Measurements from ENCODE around the gene KRTAP4-8. TPM values are rescaled to one million over a fixed set of nuclear protein-coding genes. Genes with fewer than 3 reads are reported as not detected.

The KRTAP4-8 gene
- total RNA-seq, 1 experiment from 2014 or later, result not detected

DNA sequence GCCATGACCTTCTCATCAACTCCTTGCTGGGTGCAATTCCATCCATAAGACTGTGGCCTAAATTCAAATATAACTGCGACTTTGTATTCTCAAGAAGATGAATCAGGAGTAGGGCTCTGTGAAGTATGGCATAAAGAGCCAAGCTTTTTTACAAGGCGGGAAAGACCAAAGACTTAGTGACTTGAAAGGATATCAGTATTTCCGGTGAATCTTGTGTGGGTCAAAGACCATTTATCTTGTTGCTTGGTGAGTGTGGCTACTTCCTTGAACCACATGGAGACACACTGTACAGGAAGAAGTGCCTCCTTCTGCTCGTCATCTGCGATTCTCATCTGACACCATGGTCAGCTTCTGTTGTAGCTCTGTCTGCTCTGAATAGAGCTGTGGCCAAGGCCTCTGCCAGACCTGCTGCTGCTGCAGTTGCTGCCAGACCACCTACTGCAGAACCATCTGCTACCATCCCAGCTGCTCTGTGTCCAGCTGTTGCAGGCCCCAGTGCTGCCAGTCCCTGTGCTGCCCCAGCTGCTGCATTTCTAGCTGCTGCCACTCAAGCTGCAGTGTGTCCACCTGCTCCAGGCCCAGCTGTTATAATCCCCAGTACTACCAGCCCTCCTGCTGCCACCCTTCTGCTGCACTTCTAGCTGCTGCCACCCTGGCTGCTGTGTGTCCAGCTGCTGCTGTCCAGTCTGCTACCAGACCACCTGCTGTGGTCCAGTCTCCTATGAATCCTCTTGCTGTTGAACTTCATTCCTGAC lies 26.2 kb downstream of the KRTAP4-8 start:
- POLR2A ChIA-PET, result interaction anchor here (0.6 kb wide), 1 partner anchor 33 kb away, joined by 4 read pairs; no protein-coding TSS in a partner anchor
- CTCF ChIA-PET, result no interaction called here
- no peak overlapping the region for H3K4me3 Mint-ChIP-seq
- TF ChIP-seq USF2 (CRISPR knock-in tag; IDR thresholded peaks at IDR 0.05) (no peak), FOXP1 (CRISPR knock-in tag; IDR thresholded peaks at IDR 0.05; ENCODE audit: borderline replicate concordance) (no peak), E2F1 (CRISPR knock-in tag; IDR thresholded peaks at IDR 0.05) (no peak), ZNF232 (CRISPR knock-in tag; IDR thresholded peaks at IDR 0.05) (no peak)
- TF ChIP-seq, protein P1, sequence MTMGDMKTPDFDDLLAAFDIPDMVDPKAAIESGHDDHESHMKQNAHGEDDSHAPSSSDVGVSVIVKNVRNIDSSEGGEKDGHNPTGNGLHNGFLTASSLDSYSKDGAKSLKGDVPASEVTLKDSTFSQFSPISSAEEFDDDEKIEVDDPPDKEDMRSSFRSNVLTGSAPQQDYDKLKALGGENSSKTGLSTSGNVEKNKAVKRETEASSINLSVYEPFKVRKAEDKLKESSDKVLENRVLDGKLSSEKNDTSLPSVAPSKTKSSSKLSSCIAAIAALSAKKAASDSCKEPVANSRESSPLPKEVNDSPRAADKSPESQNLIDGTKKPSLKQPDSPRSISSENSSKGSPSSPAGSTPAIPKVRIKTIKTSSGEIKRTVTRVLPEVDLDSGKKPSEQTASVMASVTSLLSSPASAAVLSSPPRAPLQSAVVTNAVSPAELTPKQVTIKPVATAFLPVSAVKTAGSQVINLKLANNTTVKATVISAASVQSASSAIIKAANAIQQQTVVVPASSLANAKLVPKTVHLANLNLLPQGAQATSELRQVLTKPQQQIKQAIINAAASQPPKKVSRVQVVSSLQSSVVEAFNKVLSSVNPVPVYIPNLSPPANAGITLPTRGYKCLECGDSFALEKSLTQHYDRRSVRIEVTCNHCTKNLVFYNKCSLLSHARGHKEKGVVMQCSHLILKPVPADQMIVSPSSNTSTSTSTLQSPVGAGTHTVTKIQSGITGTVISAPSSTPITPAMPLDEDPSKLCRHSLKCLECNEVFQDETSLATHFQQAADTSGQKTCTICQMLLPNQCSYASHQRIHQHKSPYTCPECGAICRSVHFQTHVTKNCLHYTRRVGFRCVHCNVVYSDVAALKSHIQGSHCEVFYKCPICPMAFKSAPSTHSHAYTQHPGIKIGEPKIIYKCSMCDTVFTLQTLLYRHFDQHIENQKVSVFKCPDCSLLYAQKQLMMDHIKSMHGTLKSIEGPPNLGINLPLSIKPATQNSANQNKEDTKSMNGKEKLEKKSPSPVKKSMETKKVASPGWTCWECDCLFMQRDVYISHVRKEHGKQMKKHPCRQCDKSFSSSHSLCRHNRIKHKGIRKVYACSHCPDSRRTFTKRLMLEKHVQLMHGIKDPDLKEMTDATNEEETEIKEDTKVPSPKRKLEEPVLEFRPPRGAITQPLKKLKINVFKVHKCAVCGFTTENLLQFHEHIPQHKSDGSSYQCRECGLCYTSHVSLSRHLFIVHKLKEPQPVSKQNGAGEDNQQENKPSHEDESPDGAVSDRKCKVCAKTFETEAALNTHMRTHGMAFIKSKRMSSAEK (CRISPR knock-in tag; IDR thresholded peaks at IDR 0.05; ENCODE audit: borderline replicate concordance), result no peak
- TF ChIP-seq, protein P2, sequence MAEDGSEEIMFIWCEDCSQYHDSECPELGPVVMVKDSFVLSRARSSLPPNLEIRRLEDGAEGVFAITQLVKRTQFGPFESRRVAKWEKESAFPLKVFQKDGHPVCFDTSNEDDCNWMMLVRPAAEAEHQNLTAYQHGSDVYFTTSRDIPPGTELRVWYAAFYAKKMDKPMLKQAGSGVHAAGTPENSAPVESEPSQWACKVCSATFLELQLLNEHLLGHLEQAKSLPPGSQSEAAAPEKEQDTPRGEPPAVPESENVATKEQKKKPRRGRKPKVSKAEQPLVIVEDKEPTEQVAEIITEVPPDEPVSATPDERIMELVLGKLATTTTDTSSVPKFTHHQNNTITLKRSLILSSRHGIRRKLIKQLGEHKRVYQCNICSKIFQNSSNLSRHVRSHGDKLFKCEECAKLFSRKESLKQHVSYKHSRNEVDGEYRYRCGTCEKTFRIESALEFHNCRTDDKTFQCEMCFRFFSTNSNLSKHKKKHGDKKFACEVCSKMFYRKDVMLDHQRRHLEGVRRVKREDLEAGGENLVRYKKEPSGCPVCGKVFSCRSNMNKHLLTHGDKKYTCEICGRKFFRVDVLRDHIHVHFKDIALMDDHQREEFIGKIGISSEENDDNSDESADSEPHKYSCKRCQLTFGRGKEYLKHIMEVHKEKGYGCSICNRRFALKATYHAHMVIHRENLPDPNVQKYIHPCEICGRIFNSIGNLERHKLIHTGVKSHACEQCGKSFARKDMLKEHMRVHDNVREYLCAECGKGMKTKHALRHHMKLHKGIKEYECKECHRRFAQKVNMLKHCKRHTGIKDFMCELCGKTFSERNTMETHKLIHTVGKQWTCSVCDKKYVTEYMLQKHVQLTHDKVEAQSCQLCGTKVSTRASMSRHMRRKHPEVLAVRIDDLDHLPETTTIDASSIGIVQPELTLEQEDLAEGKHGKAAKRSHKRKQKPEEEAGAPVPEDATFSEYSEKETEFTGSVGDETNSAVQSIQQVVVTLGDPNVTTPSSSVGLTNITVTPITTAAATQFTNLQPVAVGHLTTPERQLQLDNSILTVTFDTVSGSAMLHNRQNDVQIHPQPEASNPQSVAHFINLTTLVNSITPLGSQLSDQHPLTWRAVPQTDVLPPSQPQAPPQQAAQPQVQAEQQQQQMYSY (CRISPR knock-in tag; IDR thresholded peaks at IDR 0.05), result no peak
- DNase-seq (ENCODE audit: low spot score) (no peak), ATAC-seq (no peak)
- no peaks in the 10 kb centered on the region for H3K4me1 Mint-ChIP-seq
- no peaks in the 10 kb centered on the region for H3K9me3 Mint-ChIP-seq
- no peaks in the 10 kb centered on the region; the same call in 1 of the 2 replicates for H3K27me3 Mint-ChIP-seq (ENCODE audit: low read depth)
- no peaks in the 10 kb centered on the region for H3K36me3 Mint-ChIP-seq
- H3K27ac Mint-ChIP-seq, result no peak overlapping the region

GRCh38 chr17:41069031-41069430 lies 28.9 kb downstream of the KRTAP4-8 start:
- POLR2A ChIA-PET, result no interaction called here
- H3K36me3 Mint-ChIP-seq, result no peaks in the 10 kb centered on the region
- ATAC-seq (no peak), DNase-seq (ENCODE audit: low spot score) (no peak)
- no peaks in the 10 kb centered on the region for H3K9me3 Mint-ChIP-seq
- H3K27ac Mint-ChIP-seq, result no peak overlapping the region
- no peak overlapping the region for H3K4me3 Mint-ChIP-seq
- CTCF ChIA-PET, result no interaction called here
- no peaks in the 10 kb centered on the region for H3K27me3 Mint-ChIP-seq (ENCODE audit: low read depth)
- TF ChIP-seq PREB (CRISPR knock-in tag; IDR thresholded peaks at IDR 0.05; ENCODE audit: borderline replicate concordance) (no peak), ZNF263 (CRISPR knock-in tag; IDR thresholded peaks at IDR 0.05; ENCODE audit: low read depth) (no peak), ZNF219 (CRISPR knock-in tag; IDR thresholded peaks at IDR 0.05; ENCODE audit: borderline replicate concordance) (no peak), ATF1 (CRISPR knock-in tag; IDR thresholded peaks at IDR 0.05) (no peak), GTF2I (CRISPR knock-in tag; conservative IDR thresholded peaks at IDR 0.05) (no peak)
- TF ChIP-seq, protein P1 (CRISPR knock-in tag; IDR thresholded peaks at IDR 0.05; ENCODE audit: borderline replicate concordance), result no peak
- TF ChIP-seq, protein P3, sequence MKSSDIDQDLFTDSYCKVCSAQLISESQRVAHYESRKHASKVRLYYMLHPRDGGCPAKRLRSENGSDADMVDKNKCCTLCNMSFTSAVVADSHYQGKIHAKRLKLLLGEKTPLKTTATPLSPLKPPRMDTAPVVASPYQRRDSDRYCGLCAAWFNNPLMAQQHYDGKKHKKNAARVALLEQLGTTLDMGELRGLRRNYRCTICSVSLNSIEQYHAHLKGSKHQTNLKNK (CRISPR knock-in tag; IDR thresholded peaks at IDR 0.05), result no peak
- peaks cover 4% of the 10 kb centered on the region; the same call in 1 of the 2 replicates for H3K4me1 Mint-ChIP-seq
